Measurements from ENCODE around the gene RASAL3.

DNA sequence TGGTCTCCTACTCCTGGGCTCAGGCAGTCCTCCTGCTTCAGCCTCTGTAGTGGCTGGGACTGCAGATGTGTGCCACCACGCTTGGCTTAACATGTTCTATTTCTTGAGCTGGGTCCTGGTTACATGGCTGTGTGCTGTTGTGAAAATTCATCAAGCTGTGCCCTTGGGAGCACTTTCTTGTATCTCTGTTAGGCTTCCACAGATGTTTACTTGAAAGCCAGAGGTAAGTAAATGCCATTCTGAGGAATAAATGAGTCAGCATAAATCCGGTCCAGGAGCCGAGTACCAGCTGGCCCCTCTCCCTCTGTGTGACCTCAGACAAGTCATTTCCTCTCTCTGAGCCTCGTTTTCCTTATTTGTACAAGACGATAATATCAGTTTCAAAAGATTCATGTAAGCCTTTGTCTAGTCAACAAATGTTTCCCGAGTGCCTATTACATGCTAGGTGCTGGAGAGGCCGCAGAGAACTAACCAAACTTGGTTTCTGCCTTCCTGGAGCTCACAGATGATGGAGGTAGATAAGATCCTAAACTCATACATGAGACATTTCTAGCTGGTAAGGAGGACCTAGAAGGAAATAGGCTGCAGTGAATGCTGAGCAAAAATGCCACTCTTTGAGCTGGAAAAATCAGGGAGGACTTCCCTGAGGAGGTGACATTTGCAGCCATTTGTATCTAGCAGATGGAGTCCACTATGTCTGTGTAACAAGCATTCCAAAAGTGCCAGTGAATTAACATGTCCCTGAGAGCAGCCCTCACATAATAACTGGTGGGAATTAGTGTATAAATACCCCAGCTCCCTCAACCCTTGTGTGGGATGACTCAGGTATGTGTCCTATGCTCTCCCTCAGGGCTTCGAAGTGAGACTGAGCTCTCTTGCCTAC lies 2.7 kb upstream of the RASAL3 start:
- TF ChIP-seq YY1 (IDR thresholded peaks at IDR 0.05) (no peak), GABPA (IDR thresholded peaks at IDR 0.05 in 1 of 2, conservative IDR thresholded peaks at IDR 0.05 in 1 of 2) (no peak), SP1 (IDR thresholded peaks at IDR 0.05) (no peak)
- TF ChIP-seq, protein P1, sequence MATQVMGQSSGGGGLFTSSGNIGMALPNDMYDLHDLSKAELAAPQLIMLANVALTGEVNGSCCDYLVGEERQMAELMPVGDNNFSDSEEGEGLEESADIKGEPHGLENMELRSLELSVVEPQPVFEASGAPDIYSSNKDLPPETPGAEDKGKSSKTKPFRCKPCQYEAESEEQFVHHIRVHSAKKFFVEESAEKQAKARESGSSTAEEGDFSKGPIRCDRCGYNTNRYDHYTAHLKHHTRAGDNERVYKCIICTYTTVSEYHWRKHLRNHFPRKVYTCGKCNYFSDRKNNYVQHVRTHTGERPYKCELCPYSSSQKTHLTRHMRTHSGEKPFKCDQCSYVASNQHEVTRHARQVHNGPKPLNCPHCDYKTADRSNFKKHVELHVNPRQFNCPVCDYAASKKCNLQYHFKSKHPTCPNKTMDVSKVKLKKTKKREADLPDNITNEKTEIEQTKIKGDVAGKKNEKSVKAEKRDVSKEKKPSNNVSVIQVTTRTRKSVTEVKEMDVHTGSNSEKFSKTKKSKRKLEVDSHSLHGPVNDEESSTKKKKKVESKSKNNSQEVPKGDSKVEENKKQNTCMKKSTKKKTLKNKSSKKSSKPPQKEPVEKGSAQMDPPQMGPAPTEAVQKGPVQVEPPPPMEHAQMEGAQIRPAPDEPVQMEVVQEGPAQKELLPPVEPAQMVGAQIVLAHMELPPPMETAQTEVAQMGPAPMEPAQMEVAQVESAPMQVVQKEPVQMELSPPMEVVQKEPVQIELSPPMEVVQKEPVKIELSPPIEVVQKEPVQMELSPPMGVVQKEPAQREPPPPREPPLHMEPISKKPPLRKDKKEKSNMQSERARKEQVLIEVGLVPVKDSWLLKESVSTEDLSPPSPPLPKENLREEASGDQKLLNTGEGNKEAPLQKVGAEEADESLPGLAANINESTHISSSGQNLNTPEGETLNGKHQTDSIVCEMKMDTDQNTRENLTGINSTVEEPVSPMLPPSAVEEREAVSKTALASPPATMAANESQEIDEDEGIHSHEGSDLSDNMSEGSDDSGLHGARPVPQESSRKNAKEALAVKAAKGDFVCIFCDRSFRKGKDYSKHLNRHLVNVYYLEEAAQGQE (IDR thresholded peaks at IDR 0.05) = no peak
- TF ChIP-seq, protein P2, sequence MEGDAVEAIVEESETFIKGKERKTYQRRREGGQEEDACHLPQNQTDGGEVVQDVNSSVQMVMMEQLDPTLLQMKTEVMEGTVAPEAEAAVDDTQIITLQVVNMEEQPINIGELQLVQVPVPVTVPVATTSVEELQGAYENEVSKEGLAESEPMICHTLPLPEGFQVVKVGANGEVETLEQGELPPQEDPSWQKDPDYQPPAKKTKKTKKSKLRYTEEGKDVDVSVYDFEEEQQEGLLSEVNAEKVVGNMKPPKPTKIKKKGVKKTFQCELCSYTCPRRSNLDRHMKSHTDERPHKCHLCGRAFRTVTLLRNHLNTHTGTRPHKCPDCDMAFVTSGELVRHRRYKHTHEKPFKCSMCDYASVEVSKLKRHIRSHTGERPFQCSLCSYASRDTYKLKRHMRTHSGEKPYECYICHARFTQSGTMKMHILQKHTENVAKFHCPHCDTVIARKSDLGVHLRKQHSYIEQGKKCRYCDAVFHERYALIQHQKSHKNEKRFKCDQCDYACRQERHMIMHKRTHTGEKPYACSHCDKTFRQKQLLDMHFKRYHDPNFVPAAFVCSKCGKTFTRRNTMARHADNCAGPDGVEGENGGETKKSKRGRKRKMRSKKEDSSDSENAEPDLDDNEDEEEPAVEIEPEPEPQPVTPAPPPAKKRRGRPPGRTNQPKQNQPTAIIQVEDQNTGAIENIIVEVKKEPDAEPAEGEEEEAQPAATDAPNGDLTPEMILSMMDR (IDR thresholded peaks at IDR 0.05; ENCODE audit: low read depth, low read length, missing input control) = no peak
- TF ChIP-seq, protein P3, sequence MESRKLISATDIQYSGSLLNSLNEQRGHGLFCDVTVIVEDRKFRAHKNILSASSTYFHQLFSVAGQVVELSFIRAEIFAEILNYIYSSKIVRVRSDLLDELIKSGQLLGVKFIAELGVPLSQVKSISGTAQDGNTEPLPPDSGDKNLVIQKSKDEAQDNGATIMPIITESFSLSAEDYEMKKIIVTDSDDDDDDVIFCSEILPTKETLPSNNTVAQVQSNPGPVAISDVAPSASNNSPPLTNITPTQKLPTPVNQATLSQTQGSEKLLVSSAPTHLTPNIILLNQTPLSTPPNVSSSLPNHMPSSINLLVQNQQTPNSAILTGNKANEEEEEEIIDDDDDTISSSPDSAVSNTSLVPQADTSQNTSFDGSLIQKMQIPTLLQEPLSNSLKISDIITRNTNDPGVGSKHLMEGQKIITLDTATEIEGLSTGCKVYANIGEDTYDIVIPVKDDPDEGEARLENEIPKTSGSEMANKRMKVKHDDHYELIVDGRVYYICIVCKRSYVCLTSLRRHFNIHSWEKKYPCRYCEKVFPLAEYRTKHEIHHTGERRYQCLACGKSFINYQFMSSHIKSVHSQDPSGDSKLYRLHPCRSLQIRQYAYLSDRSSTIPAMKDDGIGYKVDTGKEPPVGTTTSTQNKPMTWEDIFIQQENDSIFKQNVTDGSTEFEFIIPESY (IDR thresholded peaks at IDR 0.05) = no peak
